Measurements from ENCODE around the gene ACO1. TPM values are rescaled to one million over a fixed set of nuclear protein-coding genes. Genes with fewer than 3 reads are reported as not detected.

The ACO1 gene
- total RNA-seq (10 to 100 TPM; 24.7 to 47.1 TPM), polyA plus RNA-seq (10 to 100 TPM; 12.5 to 19.0 TPM)
- long read RNA-seq, donor 1, full-length matches to known transcripts: 6 of 17 reads
- long read RNA-seq, donor 1, partial matches to known transcripts: 11 of 17 reads
- long read RNA-seq, donor 1, other reads (novel, unspliced or antisense): 0 of 17 reads
- long read RNA-seq, donor 2, full-length matches to known transcripts: 1 of 1 reads
- long read RNA-seq, donor 2, partial matches to known transcripts: 0 of 1 reads
- long read RNA-seq, donor 2, other reads (novel, unspliced or antisense): 0 of 1 reads
- long read RNA-seq, donor 3, full-length matches to known transcripts: 3 of 3 reads
- long read RNA-seq, donor 3, partial matches to known transcripts: 0 of 3 reads
- long read RNA-seq, donor 3, other reads (novel, unspliced or antisense): 0 of 3 reads
- long read RNA-seq, donor 4, partial matches to known transcripts: 16 of 16 reads
- long read RNA-seq, donor 4, other reads (novel, unspliced or antisense): 0 of 16 reads
- long read RNA-seq, donor 5, full-length matches to known transcripts: 8 of 14 reads
- long read RNA-seq, donor 5, partial matches to known transcripts: 6 of 14 reads
- long read RNA-seq, donor 5, other reads (novel, unspliced or antisense): 0 of 14 reads

- TF ChIP-seq CTCF (IDR thresholded peaks at IDR 0.05; ENCODE audit: control extremely low read depth, extremely low read depth): no peak
- WGBS, 2 donors: 1% methylated on average over 65 to 73 of the region's 73 CpGs
- DNase-seq: peak; percentile 91 to 94 (median 91)
Observed at GRCh38 chr9:32384364-32385151, at the start of gene ACO1. ACO1 (plus strand) TSS chr9:32384643; CDS start chr9:32405507, 20,864 bp downstream.

GRCh38 chr9:32334916-32335895 is 49.2 kb upstream of the ACO1 start:
- no peak overlapping the region for H3K27ac ChIP-seq (ENCODE audit: low read depth in 1 of 2, low read length in 1 of 2)
- TF ChIP-seq CTCF (IDR thresholded peaks at IDR 0.05; ENCODE audit: control extremely low read depth, extremely low read depth): no peak
- H3K4me1 ChIP-seq (ENCODE audit: control insufficient read depth in 5 of 5, insufficient read depth in 5 of 5, low read length in 5 of 5): no peaks in the 10 kb centered on the region
- no peak overlapping the region for H3K9ac ChIP-seq (ENCODE audit: insufficient read depth in 1 of 2, low read length in 2 of 2)
- no peak for ATAC-seq (ENCODE audit: insufficient read depth, low FRiP score)
- H3K9me3 ChIP-seq (ENCODE audit: control insufficient read depth in 4 of 4, insufficient read depth in 3 of 4, low read length in 3 of 4): no peaks in the 10 kb centered on the region
- H3K27me3 ChIP-seq (ENCODE audit: control insufficient read depth in 3 of 3, insufficient read depth in 3 of 3, low read length in 2 of 3): no peaks in the 10 kb centered on the region
- H3K4me3 ChIP-seq: no peak overlapping the region
- H3K36me3 ChIP-seq (ENCODE audit: control insufficient read depth in 4 of 4, insufficient read depth in 4 of 4, low read length in 4 of 4): no peaks in the 10 kb centered on the region
- DNase-seq: no peak
- 76 to 84% methylated on average over 6 of the region's 6 CpGs for WGBS, 2 donors

More at GRCh38 chr9:32384364-32385151, at the start of gene ACO1:
- H3K27me3 ChIP-seq (ENCODE audit: control insufficient read depth in 3 of 3, insufficient read depth in 3 of 3, low read length in 2 of 3): peaks cover 0 to 19% (median 11%) of the 10 kb centered on the region in 3 donors
- H3K4me3 ChIP-seq: peak within 1 kb of the TSS; percentile 95
- peaks cover 0 to 11% (median 5%) of the 10 kb centered on the region in 5 donors for H3K4me1 ChIP-seq (ENCODE audit: control insufficient read depth in 5 of 5, insufficient read depth in 5 of 5, low read length in 5 of 5)
- peak; percentile 97 for ATAC-seq (ENCODE audit: insufficient read depth, low FRiP score)
- no peaks in the 10 kb centered on the region for H3K36me3 ChIP-seq (ENCODE audit: control insufficient read depth in 4 of 4, insufficient read depth in 4 of 4, low read length in 4 of 4)
- no peaks in the 10 kb centered on the region for H3K9me3 ChIP-seq (ENCODE audit: control insufficient read depth in 4 of 4, insufficient read depth in 3 of 4, low read length in 3 of 4)
- peak within 1 kb of the TSS; percentile 70 to 84 for H3K9ac ChIP-seq (ENCODE audit: insufficient read depth in 1 of 2, low read length in 2 of 2)
- H3K27ac ChIP-seq (ENCODE audit: low read depth in 1 of 2, low read length in 1 of 2): peak within 1 kb of the TSS; percentile 88 to 98

- no peaks in the 10 kb centered on the region for H3K9me3 ChIP-seq (ENCODE audit: control insufficient read depth in 4 of 4, insufficient read depth in 3 of 4, low read length in 3 of 4)
- no peaks in the 10 kb centered on the region for H3K27me3 ChIP-seq (ENCODE audit: control insufficient read depth in 3 of 3, insufficient read depth in 3 of 3, low read length in 2 of 3)
- H3K9ac ChIP-seq (ENCODE audit: insufficient read depth in 1 of 2, low read length in 2 of 2): no peak overlapping the region
- H3K4me1 ChIP-seq (ENCODE audit: control insufficient read depth in 5 of 5, insufficient read depth in 5 of 5, low read length in 5 of 5): no peaks in the 10 kb centered on the region
- 70 to 74% methylated on average over 2 of the region's 2 CpGs for WGBS, 2 donors
- ATAC-seq (ENCODE audit: insufficient read depth, low FRiP score) (no peak), DNase-seq (no peak)
- no peaks in the 10 kb centered on the region for H3K36me3 ChIP-seq (ENCODE audit: control insufficient read depth in 4 of 4, insufficient read depth in 4 of 4, low read length in 4 of 4)
- no peak for TF ChIP-seq CTCF (IDR thresholded peaks at IDR 0.05; ENCODE audit: control extremely low read depth, extremely low read depth)
- H3K27ac ChIP-seq (ENCODE audit: low read depth in 1 of 2, low read length in 1 of 2): no peak overlapping the region
- no peak overlapping the region for H3K4me3 ChIP-seq
Observed at GRCh38 chr9:32339424-32339823, 45.0 kb upstream of the ACO1 start.

Measured in lung (tissue), 16 donors.